HepG2 (cell line): ENCODE data around the gene SASS6. TPM values are rescaled to one million over a fixed set of nuclear protein-coding genes. Genes with fewer than 3 reads are reported as not detected.
A peak's percentile ranks its signal among the peaks of the same experiment; 100 is the strongest.

ENCODE experiments used
- ATF7-NPFF ChIP-seq: sonication (generic); formaldehyde crosslinking; IDR thresholded peaks from 2 replicates; pipeline ENCODE4 v1.8.1; 2023; ENCODE audit warnings: mild to moderate bottlenecking, low read depth, missing genetic modification reagents, moderate library complexity
- HBP1 ChIP-seq: IDR thresholded peaks from 2 replicates; pipeline ENCODE4 v1.6.1; 2016; ENCODE audit warnings: low read depth, control low read depth
- HNRNPL ChIP-seq: fragments of 200-400 bp; formaldehyde crosslinking; IDR thresholded peaks from 2 replicates; pipeline ENCODE4 v1.6.1; 2017; ENCODE audit warnings: mild to moderate bottlenecking, low read depth, low read length
- KDM5B ChIP-seq: sonication (generic); formaldehyde crosslinking; IDR thresholded peaks from 2 replicates; pipeline ENCODE4 v1.4.0; 2020; ENCODE audit warnings: missing genetic modification reagents, mild to moderate bottlenecking, borderline replicate concordance
- MIER2 ChIP-seq: IDR thresholded peaks from 2 replicates; pipeline ENCODE4 v1.6.1; 2016; ENCODE audit warnings: missing biosample characterization, missing genetic modification reagents
- RARG ChIP-seq: sonication (generic); formaldehyde crosslinking; IDR thresholded peaks from 2 replicates; pipeline ENCODE4 v1.4.0; 2020; ENCODE audit warnings: low read depth, mild to moderate bottlenecking, missing genetic modification reagents
- ZBTB7B ChIP-seq: sonication (generic); formaldehyde crosslinking; IDR thresholded peaks from 2 replicates; pipeline ENCODE4 v1.4.0; 2020; ENCODE audit warnings: missing genetic modification reagents
- ZNF382 ChIP-seq: sonication (generic); formaldehyde crosslinking; IDR thresholded peaks from 2 replicates; pipeline ENCODE4 v1.5.0; 2020; ENCODE audit warnings: missing genetic modification reagents, mild to moderate bottlenecking, borderline replicate concordance
- ZNF780A ChIP-seq: sonication (generic); formaldehyde crosslinking; IDR thresholded peaks from 2 replicates; pipeline ENCODE4 v1.8.0; 2022; ENCODE audit warnings: mild to moderate bottlenecking, missing genetic modification reagents, moderate library complexity
- polyA plus RNA-seq, 8 experiments: library from polyadenylated mRNA; depleted of rRNA in 3 of 8; stranded (reverse) in 7 of 8; unstranded in 1 of 8; fragments of >200 nt; fragmentation: Illumina TruSeq in 4 of 8; extraction: Trizol in 4 of 8; gene quantifications; 2 replicates each; pipeline versions ENCODE4 v1.2.1 to v1.2.3, GENCODE V29; 2011 to 2016; ENCODE audit warnings: low read depth in 4 of 8, missing spikeins in 1 of 8, mixed read lengths in 1 of 8; ENCODE audit not compliant: insufficient read depth in 1 of 8
- total RNA-seq, 5 experiments: library from RNA; depleted of rRNA; stranded (reverse); fragments of >200 nt; fragmentation: Illumina TruSeq; extraction: Trizol; gene quantifications; 2 replicates each; pipeline ENCODE4 v1.2.3, GENCODE V29; 2016; ENCODE audit warnings: low read depth in 1 of 5
- TF ChIP-seq, protein P1 (sequence below): sonication (generic); formaldehyde crosslinking; conservative IDR thresholded peaks from 2 replicates; pipeline ENCODE4 v1.4.0; 2020; ENCODE audit warnings: missing genetic modification reagents

SASS6 gene
- total and polyA plus RNA-seq, 2 of the 13 experiments (the other 11 are each of a cell fraction or from before 2014, with no cell fraction given), result 2.3 to 10.7 TPM

DNA sequence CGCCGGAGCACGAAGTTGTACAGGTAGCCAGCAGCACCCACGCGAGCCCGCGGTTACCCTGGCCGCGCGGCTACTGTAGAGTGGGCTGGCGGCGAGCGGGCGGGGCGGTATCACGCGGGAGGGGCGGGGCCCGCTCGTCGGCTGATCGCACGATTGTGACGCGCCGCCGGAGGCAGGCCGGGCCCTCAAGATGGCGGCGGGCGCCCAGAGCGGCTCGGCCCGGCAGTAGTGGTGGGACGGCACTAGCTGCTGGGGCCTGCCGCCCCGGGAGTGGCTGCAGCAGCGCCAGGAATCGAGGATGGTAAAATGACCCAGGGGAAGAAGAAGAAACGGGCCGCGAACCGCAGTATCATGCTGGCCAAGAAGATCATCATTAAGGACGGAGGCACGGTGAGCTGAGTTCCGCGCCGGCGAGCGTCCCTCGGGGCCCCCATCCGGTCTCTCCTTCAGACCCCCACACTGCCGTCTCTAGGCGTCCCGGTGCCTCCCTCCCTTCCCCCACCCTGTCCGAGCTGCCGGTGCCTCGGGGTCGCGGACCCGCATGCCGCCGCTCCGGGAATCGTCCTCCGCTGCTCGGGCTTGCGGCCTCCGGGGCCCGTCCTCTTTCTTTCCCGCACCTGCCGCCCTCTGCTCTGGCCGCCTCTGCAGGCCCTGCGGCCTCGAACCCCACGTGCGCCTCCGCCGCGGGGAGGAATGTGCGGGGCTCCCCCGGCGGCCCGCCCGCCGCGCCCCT lies 94.6 kb downstream of the SASS6 start (continued):
- TF ChIP-seq HBP1 (peak; percentile 73; the same call in 1 of the 2 replicates), ZNF780A (CRISPR knock-in tag) (no peak; the same call in 1 of the 2 replicates), ATF7-NPFF (CRISPR knock-in tag) (peak; percentile 57), ZBTB7B (peak; percentile 25; the same call in 1 of the 2 replicates), KDM5B (CRISPR knock-in tag) (peak; percentile 81; the same call in 1 of the 2 replicates), ZNF382 (CRISPR knock-in tag) (no peak), MIER2 (peak; percentile 11; the same call in 1 of the 2 replicates), HNRNPL (no peak), RARG (CRISPR knock-in tag) (no peak)
- TF ChIP-seq, protein P1, sequence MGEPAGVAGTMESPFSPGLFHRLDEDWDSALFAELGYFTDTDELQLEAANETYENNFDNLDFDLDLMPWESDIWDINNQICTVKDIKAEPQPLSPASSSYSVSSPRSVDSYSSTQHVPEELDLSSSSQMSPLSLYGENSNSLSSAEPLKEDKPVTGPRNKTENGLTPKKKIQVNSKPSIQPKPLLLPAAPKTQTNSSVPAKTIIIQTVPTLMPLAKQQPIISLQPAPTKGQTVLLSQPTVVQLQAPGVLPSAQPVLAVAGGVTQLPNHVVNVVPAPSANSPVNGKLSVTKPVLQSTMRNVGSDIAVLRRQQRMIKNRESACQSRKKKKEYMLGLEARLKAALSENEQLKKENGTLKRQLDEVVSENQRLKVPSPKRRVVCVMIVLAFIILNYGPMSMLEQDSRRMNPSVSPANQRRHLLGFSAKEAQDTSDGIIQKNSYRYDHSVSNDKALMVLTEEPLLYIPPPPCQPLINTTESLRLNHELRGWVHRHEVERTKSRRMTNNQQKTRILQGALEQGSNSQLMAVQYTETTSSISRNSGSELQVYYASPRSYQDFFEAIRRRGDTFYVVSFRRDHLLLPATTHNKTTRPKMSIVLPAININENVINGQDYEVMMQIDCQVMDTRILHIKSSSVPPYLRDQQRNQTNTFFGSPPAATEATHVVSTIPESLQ, result no peak
